Smooth muscle cell (in vitro differentiated cells): ENCODE results near the gene AUTS2. TPM values are rescaled to one million over a fixed set of nuclear protein-coding genes. Genes with fewer than 3 reads are reported as not detected.

Source experiments
- DNase-seq: peaks from one replicate; lab custom pipeline; 2025; ENCODE audit not compliant: unreplicated experiment; lab: John Stamatoyannopoulos, UW
- H2AFZ ChIP-seq: fragments of 200-600 bp; sonication (generic); 2 replicates; pipeline ENCODE4 v1.6.0; 2016; ENCODE audit warnings: antibody characterized with exemption, low read depth, mild to moderate bottlenecking
- H3F3A ChIP-seq: fragments of 200-600 bp; sonication (generic); 2 replicates; pipeline ENCODE4 v1.6.0; 2017; ENCODE audit warnings: antibody characterized with exemption, low read depth
- H3K27ac ChIP-seq: fragments of 200-600 bp; sonication (generic); 2 replicates; pipeline ENCODE4 v1.5.1; 2016; ENCODE audit warnings: low read depth, mild to moderate bottlenecking
- H3K27me3 ChIP-seq: fragments of 200-600 bp; sonication (generic); 2 replicates; pipeline ENCODE4 v1.6.1; 2016; ENCODE audit warnings: low read depth, mild to moderate bottlenecking
- H3K36me3 ChIP-seq: fragments of 200-600 bp; sonication (generic); 2 replicates; pipeline ENCODE4 v1.5.1; 2016; ENCODE audit warnings: low read depth
- H3K4me1 ChIP-seq: fragments of 200-600 bp; sonication (generic); 2 replicates; pipeline ENCODE4 v1.5.1; 2016; ENCODE audit warnings: low read depth
- H3K4me2 ChIP-seq: fragments of 200-600 bp; sonication (generic); 2 replicates; pipeline ENCODE4 v1.6.0; 2016; ENCODE audit warnings: mild to moderate bottlenecking
- H3K4me3 ChIP-seq: fragments of 200-600 bp; sonication (generic); 2 replicates; pipeline ENCODE4 v1.5.1; 2016; ENCODE audit warnings: mild to moderate bottlenecking
- H3K79me2 ChIP-seq: fragments of 200-600 bp; sonication (generic); 2 replicates; pipeline ENCODE4 v1.6.0; 2016; ENCODE audit warnings: low read depth, mild to moderate bottlenecking
- H3K9ac ChIP-seq: fragments of 200-600 bp; sonication (generic); 2 replicates; pipeline ENCODE4 v1.6.0; 2016; ENCODE audit warnings: low read depth
- H3K9me3 ChIP-seq: fragments of 200-600 bp; sonication (generic); replicated peaks from 2 replicates; pipeline ENCODE4 v1.5.1; 2016; ENCODE audit warnings: low read depth
- H4K20me1 ChIP-seq: fragments of 200-600 bp; sonication (generic); 2 replicates; pipeline ENCODE4 v1.6.0; 2016; ENCODE audit warnings: low read depth
- CTCF ChIP-seq: fragments of 200-600 bp; sonication (generic); IDR thresholded peaks from 2 replicates; pipeline ENCODE4 v1.5.1; 2017; ENCODE audit warnings: borderline replicate concordance, mild to moderate bottlenecking, antibody characterized with exemption; ENCODE audit not compliant: insufficient read depth, poor library complexity, severe bottlenecking
- WGBS: methylation state at CpG from one replicate; pipeline ENCODE4 v1.1.7; 2016; ENCODE audit warnings: low lambda C conversion rate; 5-methylcytosine and 5-hydroxymethylcytosine counted together
- polyA plus RNA-seq: library from polyadenylated mRNA; unstranded; fragments of >200 nt; fragmentation: Nextera tagmentation; extraction: Ambion mirVana; gene quantifications from 2 replicates; pipeline ENCODE4 v1.2.1, GENCODE V29; 2016
- total RNA-seq: library from RNA; depleted of rRNA; stranded (reverse); fragments of >200 nt; gene quantifications from 2 replicates; pipeline ENCODE4 v1.2.3, GENCODE V29; 2014

Gene AUTS2
- total and polyA plus RNA-seq, 2 experiments from 2014 or later, result 6.5 to 8.6 TPM

GRCh38 chr7:70044981-70045380 lies 446.7 kb downstream of the AUTS2 start:
- no peak for TF ChIP-seq CTCF
- WGBS, result 98% methylated on average over 3 of the region's 3 CpGs
- H2AFZ ChIP-seq, result no peak overlapping the region
- H3K79me2 ChIP-seq, result no peaks in the 10 kb centered on the region
- no peaks in the 10 kb centered on the region for H3F3A ChIP-seq
- H3K4me2 ChIP-seq, result no peak overlapping the region
- peaks cover 20% of the 10 kb centered on the region for H4K20me1 ChIP-seq
- H3K9ac ChIP-seq, result no peak overlapping the region
- H3K4me1 ChIP-seq, result no peaks in the 10 kb centered on the region
- DNase-seq, result no peak
- no peak overlapping the region for H3K27ac ChIP-seq
- no peaks in the 10 kb centered on the region for H3K36me3 ChIP-seq
- H3K27me3 ChIP-seq, result peaks cover 25% of the 10 kb centered on the region
- no peaks in the 10 kb centered on the region for H3K9me3 ChIP-seq
- no peak overlapping the region for H3K4me3 ChIP-seq

- no peak for DNase-seq
- Histone ChIP-seq H3K4me3 (no peak overlapping the region), H3F3A (no peaks in the 10 kb centered on the region), H4K20me1 (peaks cover 23% of the 10 kb centered on the region), H3K79me2 (no peaks in the 10 kb centered on the region), H2AFZ (no peak overlapping the region), H3K36me3 (no peaks in the 10 kb centered on the region), H3K9me3 (no peaks in the 10 kb centered on the region), H3K4me2 (no peak overlapping the region), H3K27me3 (peaks cover 25% of the 10 kb centered on the region), H3K9ac (no peak overlapping the region), H3K27ac (no peak overlapping the region), H3K4me1 (no peaks in the 10 kb centered on the region)
- TF ChIP-seq CTCF, result no peak
- 86% methylated on average over 1 of the region's 1 CpG for WGBS
Observed at GRCh38 chr7:70047384-70047783, 449.1 kb downstream of the AUTS2 start.

- DNase-seq, result no peak
- H3K4me1 ChIP-seq, result no peaks in the 10 kb centered on the region
- H3K27ac ChIP-seq, result no peak overlapping the region
- 61% methylated on average over 3 of the region's 3 CpGs for WGBS
- no peak for TF ChIP-seq CTCF
- peaks cover 25% of the 10 kb centered on the region for H3K27me3 ChIP-seq
- no peak overlapping the region for H3K4me2 ChIP-seq
- peaks cover 27% of the 10 kb centered on the region for H4K20me1 ChIP-seq
- no peaks in the 10 kb centered on the region for H3K79me2 ChIP-seq
- H3F3A ChIP-seq, result no peaks in the 10 kb centered on the region
- no peak overlapping the region for H3K9ac ChIP-seq
- H3K4me3 ChIP-seq, result no peak overlapping the region
- H2AFZ ChIP-seq, result no peak overlapping the region
- no peaks in the 10 kb centered on the region for H3K9me3 ChIP-seq
- no peaks in the 10 kb centered on the region for H3K36me3 ChIP-seq
Observed at GRCh38 chr7:70047891-70048448, 449.7 kb downstream of the AUTS2 start.

GRCh38 chr7:70051726-70052125 lies 453.5 kb downstream of the AUTS2 start:
- Histone ChIP-seq H4K20me1 (peaks cover 16% of the 10 kb centered on the region), H3K27me3 (peaks cover 17% of the 10 kb centered on the region), H3K36me3 (no peaks in the 10 kb centered on the region), H3K9me3 (no peaks in the 10 kb centered on the region), H3F3A (no peaks in the 10 kb centered on the region), H3K79me2 (no peaks in the 10 kb centered on the region), H3K4me3 (no peak overlapping the region), H2AFZ (no peak overlapping the region), H3K27ac (no peak overlapping the region), H3K9ac (no peak overlapping the region), H3K4me2 (no peak overlapping the region), H3K4me1 (no peaks in the 10 kb centered on the region)
- DNase-seq, result no peak
- 80% methylated on average over 1 of the region's 1 CpG for WGBS
- no peak for TF ChIP-seq CTCF
